Stimulated activated CD8-positive, alpha-beta memory T cell treated with anti-CD3 and anti-CD28 coated beads, Interleukin-7, amount 100 ng/mL, for 48 hours (primary cell): Measurements from ENCODE around the gene CNBP.
A peak's percentile ranks its signal among the peaks of the same experiment; 100 is the strongest.

Source experiments
- DNase-seq, 2 donors: peaks; one replicate each; pipeline ENCODE4 v3.0.0-alpha.2; 2020; ENCODE audit warnings: low read depth in 1 of 2; ENCODE audit errors: extremely low read depth in 1 of 2

CNBP gene

DNA sequence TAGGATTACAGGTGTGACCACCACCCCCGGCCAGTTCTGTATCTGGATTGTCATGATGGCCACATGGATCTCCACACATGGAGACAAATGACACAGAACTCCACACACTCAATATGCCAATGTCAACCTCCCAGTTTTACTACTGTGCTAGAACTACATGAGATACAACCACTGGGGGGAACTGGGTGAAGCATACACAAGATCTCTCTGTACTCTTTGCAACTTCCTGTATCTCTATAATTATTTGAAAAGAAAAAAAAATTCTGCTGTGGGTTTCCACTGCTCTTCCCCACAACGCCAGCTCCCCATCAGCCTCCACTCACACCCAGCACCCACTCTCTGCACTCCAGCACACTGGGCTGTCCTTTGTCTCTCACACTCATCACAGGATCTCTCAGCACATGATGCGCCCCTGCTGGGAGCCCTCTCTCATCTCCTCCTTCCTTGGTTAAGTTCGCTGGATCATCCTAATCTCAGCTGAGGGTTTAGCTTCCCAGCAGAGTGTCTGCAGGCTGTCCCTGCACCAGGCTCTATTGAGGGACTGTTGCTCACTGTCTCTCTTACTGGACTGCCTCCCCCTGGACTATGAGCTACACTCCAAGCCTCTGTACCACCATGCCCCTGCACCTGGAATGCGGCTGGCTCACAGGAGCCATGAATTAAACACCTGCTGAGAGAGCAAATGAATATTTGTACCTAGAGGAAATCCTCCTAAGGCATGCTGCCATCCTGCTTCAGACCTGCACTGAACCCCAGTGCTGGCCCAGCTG is 51.4 kb downstream of the CNBP start:
- DNase-seq = no peak

GRCh38 chr3:129131465-129132088 is 52.1 kb downstream of the CNBP start:
- DNase-seq = no peak

DNA sequence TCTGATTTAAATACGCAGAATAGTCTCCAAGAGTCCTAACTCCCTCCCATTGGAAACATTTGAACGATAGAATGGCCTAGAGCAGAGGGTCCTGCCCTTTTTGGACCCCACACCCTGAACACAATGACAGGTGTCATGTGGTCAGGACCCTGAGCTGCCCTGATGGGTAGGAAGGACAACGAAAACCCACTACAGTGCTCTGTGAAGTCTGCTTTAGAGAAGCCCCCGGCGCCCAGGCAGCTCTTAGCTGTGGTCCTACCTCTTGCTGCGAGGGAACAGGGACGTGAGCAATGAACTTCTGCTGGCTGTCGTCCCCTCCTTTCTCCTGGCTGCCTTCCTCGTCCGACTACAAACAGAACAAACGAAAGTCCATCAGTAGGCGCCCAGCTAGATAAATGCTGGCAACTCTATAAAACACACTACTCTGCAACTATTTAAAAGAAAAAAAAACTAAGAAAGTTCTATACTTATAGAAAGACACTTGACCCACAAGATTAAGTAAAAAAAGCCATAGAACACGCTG is 53.3 kb downstream of the CNBP start:
- DNase-seq = no peak

GRCh38 chr3:129128357-129129155 is 55.1 kb downstream of the CNBP start:
- DNase-seq = no peak

DNA sequence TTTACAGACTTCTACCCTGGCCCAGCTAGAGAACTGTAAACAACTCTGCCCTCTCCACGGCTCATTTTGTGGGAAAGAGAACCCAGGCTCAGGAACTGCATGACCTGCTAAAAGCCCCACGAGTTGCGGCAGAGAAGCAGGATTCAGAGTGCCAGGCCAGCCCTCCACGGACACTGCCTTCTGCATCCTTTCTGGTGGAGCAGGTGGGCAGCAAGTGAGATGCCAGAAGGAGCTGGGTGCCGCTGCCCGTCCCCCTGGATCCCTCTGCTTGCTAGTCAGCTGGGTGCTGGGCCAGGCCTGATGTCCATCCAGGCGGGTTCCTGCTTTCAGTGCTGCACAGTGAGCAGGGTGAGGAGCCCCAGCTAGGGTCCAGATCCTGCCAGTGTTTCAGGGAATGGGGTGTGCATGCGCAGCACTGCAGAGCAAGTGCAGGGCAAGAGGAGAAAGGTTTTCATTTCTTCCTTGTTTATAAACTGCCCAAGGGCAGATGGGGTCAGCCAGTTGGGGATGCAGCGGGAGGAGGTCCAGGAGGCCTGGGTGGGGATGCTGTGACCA is 56.9 kb downstream of the CNBP start:
- DNase-seq = no peak

- DNase-seq = no peak
Observed at GRCh38 chr3:129123314-129124060, 60.2 kb downstream of the CNBP start.

GRCh38 chr3:129122412-129123011 is 61.2 kb downstream of the CNBP start:
- DNase-seq = no peak

DNA sequence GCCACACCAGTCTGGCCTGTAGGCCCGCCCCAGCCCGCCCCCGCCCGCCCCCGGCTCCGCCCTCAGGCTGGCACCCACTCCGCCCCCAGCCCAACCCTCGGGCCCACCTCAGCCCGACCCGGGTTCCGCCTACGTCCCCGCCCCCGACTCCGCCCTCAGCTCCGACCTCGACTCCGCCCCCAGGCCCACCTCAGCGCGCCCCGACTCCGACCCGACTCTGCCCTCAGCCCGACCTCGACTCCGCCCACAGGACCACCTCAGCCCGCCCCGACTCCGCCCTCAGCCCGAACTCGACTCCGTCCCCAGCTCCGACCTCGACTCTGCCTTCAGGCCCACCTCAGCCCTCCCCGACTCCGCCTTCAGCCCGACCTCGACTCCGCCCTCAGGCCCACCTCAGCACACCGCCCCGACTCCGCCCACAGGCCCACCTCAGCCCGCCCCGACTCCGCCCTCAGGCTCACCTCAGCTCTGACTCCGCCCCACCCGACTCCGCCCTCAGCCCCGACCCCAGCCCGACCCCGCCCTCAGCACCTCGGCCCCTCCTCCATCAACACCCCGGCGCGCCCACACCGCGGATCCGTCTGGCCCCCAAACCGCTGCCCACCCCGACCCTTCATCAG is 61.8 kb downstream of the CNBP start, which contains the start of gene RAB43:
Gene RAB43 (minus strand): TSS at position 13 of the 620 bp plus-strand sequence. CDS start 315 bp downstream, outside the sequence.
- peak; percentile 78 to 83 for DNase-seq

GRCh38 chr3:129121016-129121791 is 62.5 kb downstream of the CNBP start:
- no peak for DNase-seq

- peak; percentile 81 to 93 for DNase-seq
Observed at GRCh38 chr3:129120254-129121004, 63.3 kb downstream of the CNBP start.

DNA sequence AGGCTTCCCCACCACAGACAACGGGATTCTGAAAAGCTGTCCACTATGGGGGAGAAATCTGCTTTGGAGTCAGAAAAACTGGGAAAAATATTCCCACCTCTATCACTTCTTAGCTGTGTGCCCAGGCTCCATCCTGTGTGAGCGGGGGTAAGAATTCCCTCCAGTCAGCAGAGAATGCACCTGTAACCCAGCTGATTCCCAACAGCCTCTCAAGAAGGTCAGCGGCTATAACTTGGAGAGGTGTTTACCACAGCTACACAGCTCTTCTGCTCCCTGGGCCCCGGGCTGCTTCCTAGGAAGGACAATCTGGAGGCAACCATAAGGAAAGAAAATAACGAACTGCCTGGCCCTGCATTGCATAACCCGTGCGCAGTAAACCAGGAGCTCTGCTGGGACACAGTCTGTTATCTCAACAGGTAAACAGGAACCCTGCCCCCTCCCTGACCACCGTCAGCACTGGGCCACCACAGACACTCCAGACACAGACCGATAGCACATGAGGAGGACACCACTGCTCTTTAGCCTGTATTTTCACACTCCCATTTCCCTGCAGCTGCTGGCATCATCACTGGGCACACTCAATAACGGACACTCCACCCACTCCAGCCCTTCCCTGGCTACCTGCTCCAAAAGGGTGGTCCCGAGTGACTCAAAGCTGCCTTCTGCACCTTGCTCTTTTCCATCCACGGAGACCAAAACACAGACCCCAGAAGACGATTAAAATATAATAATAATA is 64.2 kb downstream of the CNBP start:
- no peak for DNase-seq

- DNase-seq = no peak
Observed at GRCh38 chr3:129118745-129119144, 65.0 kb downstream of the CNBP start.
